Right lobe of liver (tissue), 6 donors: ENCODE results near the gene ODF2L. TPM values are rescaled to one million over a fixed set of nuclear protein-coding genes. Genes with fewer than 3 reads are reported as not detected.
A peak's percentile ranks its signal among the peaks of the same experiment; 100 is the strongest.

Source experiments
- ATAC-seq, 4 donors: fragments of 200-7000 bp; cut with Tn5 transposase; one replicate each; pipeline ENCODE4 v1.9.1; 2020; ENCODE audit warnings: mild to moderate bottlenecking in 4 of 4, moderate library complexity in 4 of 4
- DNase-seq, 3 donors: peaks; one replicate each; pipeline ENCODE4 v3.0.0-alpha.2; 2020
- H3K27ac ChIP-seq, 3 donors: fragments of 200-600 bp; one replicate each; pipeline ENCODE4 v1.8.0; 2022
- H3K27me3 ChIP-seq, 2 donors: fragments of 200-600 bp; one replicate each; pipeline ENCODE4 v1.8.0; 2022
- H3K36me3 ChIP-seq, 4 donors: fragments of 200-600 bp; sonication (generic) in 1 of 4; one replicate each; pipeline versions ENCODE4 v1.5.1 to v1.8.0; 2017 to 2022; ENCODE audit warnings: control low read depth in 1 of 4
- H3K4me1 ChIP-seq, 4 donors: fragments of 200-600 bp; sonication (generic) in 1 of 4; one replicate each; pipeline versions ENCODE4 v1.5.1 to v1.8.0; 2017 to 2022; ENCODE audit warnings: control low read depth in 1 of 4
- H3K4me3 ChIP-seq, 3 donors: fragments of 200-600 bp; one replicate each; pipeline ENCODE4 v1.8.0; 2022
- H3K9me3 ChIP-seq, 4 donors: fragments of 200-600 bp; sonication (generic) in 1 of 4; one replicate each; pipeline versions ENCODE4 v1.5.1 to v1.8.0; 2017 to 2022; ENCODE audit warnings: control low read depth in 1 of 4
- CTCF ChIP-seq, 4 donors: fragments of 200-600 bp in 3 of 4; fragments of 450-650 bp in 1 of 4; IDR thresholded peaks; one replicate each; pipeline versions ENCODE4 v1.5.1 to v1.8.0; 2016 to 2022; ENCODE audit warnings: antibody characterized with exemption in 4 of 4, mild to moderate bottlenecking in 2 of 4
- POLR2A ChIP-seq: fragments of 450-650 bp; IDR thresholded peaks from one replicate; pipeline ENCODE4 v1.6.1; 2017; ENCODE audit warnings: antibody characterized with exemption, mild to moderate bottlenecking
- WGBS: methylation state at CpG from one replicate; pipeline ENCODE4 v1.1.6; 2018; ENCODE audit warnings: low coverage, low lambda C conversion rate; ENCODE audit not compliant: insufficient coverage; ENCODE audit errors: missing lambda C conversion rate; 5-methylcytosine and 5-hydroxymethylcytosine counted together
- intact Hi-C, 2 donors: fragments of 100-400 bp; cut with DNase I; formaldehyde crosslinking; loops; one replicate each; pipeline versions ENCODE4 v1.11.2 to v1.14.1; 2022
- total RNA-seq, 6 experiments: library from RNA; depleted of rRNA in 2 of 6; stranded (reverse); fragments of >200 nt in 2 of 6; fragmentation: NEBNext Ultra II Directional in 3 of 6; extraction: Animal tissue kit (Norgen Biotek cat#: 25700) in 3 of 6; gene quantifications; one replicate each; pipeline versions ENCODE4 v1.1.0 to v1.2.4, GENCODE V29; 2016 to 2023
- donor health status: DM: no; HTN: yes; CAD: no.
- donor health status: DM: no; HTN: no; CAD: no.
- donor health status: DM: no; HTN: no; CAD: no.
- donor health status: DM: no; HTN: yes; CAD: no.
- donor health status: DM: no; HTN: yes; CAD: no.

ODF2L gene
- total RNA-seq, 6 experiments from 2014 or later, result 3.9 to 8.6 (median 5.7) TPM

DNA sequence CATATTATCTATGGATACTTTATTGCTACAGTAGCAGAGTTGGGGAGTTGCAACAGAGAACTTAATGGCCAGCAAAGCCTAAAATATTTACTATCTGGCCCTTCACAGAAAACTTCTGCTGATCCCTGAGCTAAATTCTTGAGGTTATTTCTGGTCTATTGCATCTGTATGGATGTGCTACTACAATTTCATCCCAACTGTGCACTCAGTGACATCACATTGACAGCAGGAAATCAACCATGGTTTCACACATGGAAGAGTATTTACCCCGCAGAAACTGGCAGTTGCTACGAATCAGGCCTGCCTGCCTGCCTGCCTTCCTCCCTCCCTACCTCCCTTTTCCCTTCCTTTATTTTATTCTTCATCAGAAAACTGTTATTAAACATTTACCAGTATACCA, 39.9 kb upstream of the ODF2L start:
- Histone ChIP-seq H3K27ac (no peak overlapping the region), H3K9me3 (no peaks in the 10 kb centered on the region), H3K4me1 (no peaks in the 10 kb centered on the region), H3K36me3 (no peaks in the 10 kb centered on the region), H3K27me3 (no peaks in the 10 kb centered on the region), H3K4me3 (no peak overlapping the region)
- 60% methylated on average over 2 of the region's 2 CpGs for WGBS
- DNase-seq (no peak), ATAC-seq (no peak)
- intact Hi-C loops, result no loop called here
- TF ChIP-seq POLR2A, result no peak
- TF ChIP-seq CTCF (IDR thresholded peaks at IDR 0.05), result no peak

GRCh38 chr1:86435327-86435726, 39.2 kb upstream of the ODF2L start:
- DNase-seq (no peak), ATAC-seq (no peak)
- intact Hi-C loops, result no loop called here
- no peaks in the 10 kb centered on the region for H3K36me3 ChIP-seq
- TF ChIP-seq POLR2A, result no peak
- no peak for TF ChIP-seq CTCF (IDR thresholded peaks at IDR 0.05)
- WGBS, result 28% methylated on average over 2 of the region's 2 CpGs
- H3K27ac ChIP-seq, result no peak overlapping the region
- no peaks in the 10 kb centered on the region for H3K4me1 ChIP-seq
- no peak overlapping the region for H3K4me3 ChIP-seq
- H3K9me3 ChIP-seq, result no peaks in the 10 kb centered on the region
- no peaks in the 10 kb centered on the region for H3K27me3 ChIP-seq

DNA sequence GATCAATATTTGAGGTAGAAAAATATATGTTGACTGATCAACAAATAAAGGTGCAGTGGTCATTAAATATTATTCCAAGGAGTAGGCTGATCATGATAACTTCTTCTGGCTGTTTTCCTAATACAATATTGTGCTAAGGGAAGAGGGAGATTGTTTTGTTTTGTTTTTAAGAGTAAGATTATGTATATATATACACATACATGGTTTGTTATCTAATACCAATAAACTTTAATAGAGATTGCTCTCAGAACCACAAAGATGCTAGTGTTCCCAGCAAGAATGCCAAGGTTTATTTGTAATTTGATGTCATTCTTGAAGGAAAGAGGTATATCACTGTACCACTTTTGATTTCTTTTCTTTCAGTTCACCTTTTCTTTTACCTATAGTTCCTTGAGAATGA, 37.9 kb upstream of the ODF2L start:
- no peak overlapping the region for H3K27ac ChIP-seq
- no peaks in the 10 kb centered on the region for H3K4me1 ChIP-seq
- H3K4me3 ChIP-seq, result no peak overlapping the region
- ATAC-seq (no peak), DNase-seq (no peak)
- no peaks in the 10 kb centered on the region for H3K27me3 ChIP-seq
- H3K36me3 ChIP-seq, result no peaks in the 10 kb centered on the region
- intact Hi-C loops, result no loop called here
- H3K9me3 ChIP-seq, result no peaks in the 10 kb centered on the region
- TF ChIP-seq CTCF (IDR thresholded peaks at IDR 0.05), result no peak
- no peak for TF ChIP-seq POLR2A

- intact Hi-C loops, result no loop called here
- ATAC-seq (peak in 1 of 4 donors; percentile 14), DNase-seq (no peak)
- Histone ChIP-seq H3K27ac (peak overlapping the region in 1 of 3 donors; percentile 17), H3K36me3 (no peaks in the 10 kb centered on the region), H3K4me1 (no peaks in the 10 kb centered on the region), H3K4me3 (no peak overlapping the region), H3K27me3 (no peaks in the 10 kb centered on the region), H3K9me3 (no peaks in the 10 kb centered on the region)
- no peak for TF ChIP-seq CTCF (IDR thresholded peaks at IDR 0.05)
- no peak for TF ChIP-seq POLR2A
These were observed 34.3 kb upstream of the ODF2L start for GRCh38 chr1:86430376-86430775.

DNA sequence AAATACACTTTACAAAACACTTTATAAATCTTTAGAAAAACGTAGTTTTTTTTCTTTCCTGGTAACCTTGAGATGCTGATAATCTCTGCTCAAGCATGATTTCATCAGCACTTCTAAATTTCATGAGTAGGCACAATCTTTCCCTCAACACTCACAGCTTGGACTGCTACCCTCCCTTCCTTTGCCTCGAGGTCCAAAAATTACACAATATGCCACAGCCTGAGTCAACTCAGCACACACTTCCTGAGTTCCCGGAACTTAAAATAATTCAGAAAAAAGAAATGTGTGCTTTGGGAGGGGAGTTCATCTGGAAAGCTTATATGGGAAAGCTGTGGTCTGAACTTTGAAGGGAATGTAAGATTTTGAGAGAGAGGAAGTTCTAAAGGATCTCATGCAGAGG, 33.7 kb upstream of the ODF2L start:
- WGBS, result 3% methylated on average over 3 of the region's 3 CpGs
- peak overlapping the region in 1 of 3 donors; percentile 17 for H3K27ac ChIP-seq
- no peak for TF ChIP-seq CTCF (IDR thresholded peaks at IDR 0.05)
- no peak for TF ChIP-seq POLR2A
- H3K9me3 ChIP-seq, result no peaks in the 10 kb centered on the region
- DNase-seq, result no peak
- no peaks in the 10 kb centered on the region for H3K27me3 ChIP-seq
- H3K4me3 ChIP-seq, result no peak overlapping the region
- intact Hi-C loops, result no loop called here
- H3K4me1 ChIP-seq, result no peaks in the 10 kb centered on the region
- H3K36me3 ChIP-seq, result no peaks in the 10 kb centered on the region
- peak; percentile 79 to 98 (median 88) for ATAC-seq
